HepG2 (cell line): Measurements from ENCODE around the gene HPS1. TPM values are rescaled to one million over a fixed set of nuclear protein-coding genes. Genes with fewer than 3 reads are reported as not detected.
A peak's percentile ranks its signal among the peaks of the same experiment; 100 is the strongest.

ENCODE experiments used
- ATF4 ChIP-seq, 2 experiments: fragments of 450-650 bp in 1 of 2; sonication (generic) in 1 of 2; formaldehyde crosslinking; IDR thresholded peaks; 2 replicates each; pipeline versions ENCODE4 v1.5.0 to v1.8.0; 2020 to 2022; ENCODE audit warnings: mild to moderate bottlenecking in 1 of 2, missing genetic modification reagents in 1 of 2
- BCL3 ChIP-seq: sonication (generic); formaldehyde crosslinking; IDR thresholded peaks from 2 replicates; pipeline ENCODE4 v1.5.1; 2020; ENCODE audit warnings: mild to moderate bottlenecking, missing genetic modification reagents, moderate library complexity
- BORCS8-MEF2B ChIP-seq: sonication (generic); formaldehyde crosslinking; IDR thresholded peaks from 2 replicates; pipeline ENCODE4 v1.8.0; 2022; ENCODE audit warnings: mild to moderate bottlenecking, missing genetic modification reagents
- DR1 ChIP-seq: sonication (generic); formaldehyde crosslinking; IDR thresholded peaks from 2 replicates; pipeline ENCODE4 v1.8.0; 2021; ENCODE audit warnings: mild to moderate bottlenecking, missing genetic modification reagents, inconsistent platforms
- FIP1L1 ChIP-seq: fragments of 200-400 bp; formaldehyde crosslinking; IDR thresholded peaks from 2 replicates; pipeline ENCODE4 v1.6.1; 2018; ENCODE audit warnings: low read depth, mild to moderate bottlenecking, low read length, moderate library complexity, borderline replicate concordance; ENCODE audit not compliant: insufficient read depth
- FOSL2 ChIP-seq: sonication (generic); formaldehyde crosslinking; IDR thresholded peaks from 2 replicates; pipeline ENCODE4 v1.4.0; 2020; ENCODE audit warnings: missing genetic modification reagents
- FOXP1 ChIP-seq, 2 experiments: fragments of 450-650 bp in 1 of 2; IDR thresholded peaks; 2 replicates each; pipeline ENCODE4 v1.6.1; 2017 to 2018; ENCODE audit warnings: antibody characterized with exemption in 1 of 2
- HHEX ChIP-seq: IDR thresholded peaks from 2 replicates; pipeline ENCODE4 v1.6.1; 2016; ENCODE audit warnings: control low read depth
- KLF6 ChIP-seq: IDR thresholded peaks from 2 replicates; pipeline ENCODE4 v1.8.0; 2016; ENCODE audit warnings: missing biosample characterization, missing genetic modification reagents
- MAFK ChIP-seq, 2 experiments: IDR thresholded peaks in 1 of 2; conservative IDR thresholded peaks in 1 of 2; 2 replicates each; pipeline ENCODE4 v1.6.1; 2011; ENCODE audit warnings: improper control_type of control experiment in 2 of 2, low read length in 2 of 2
- MED1 ChIP-seq: sonication (generic); formaldehyde crosslinking; IDR thresholded peaks from 2 replicates; pipeline ENCODE4 v1.4.0; 2020; ENCODE audit warnings: missing genetic modification reagents
- MIER2 ChIP-seq: IDR thresholded peaks from 2 replicates; pipeline ENCODE4 v1.6.1; 2016; ENCODE audit warnings: missing biosample characterization, missing genetic modification reagents
- NR3C1 ChIP-seq: sonication (generic); formaldehyde crosslinking; IDR thresholded peaks from 2 replicates; pipeline ENCODE4 v1.4.0; 2020; ENCODE audit warnings: missing genetic modification reagents
- TBX3 ChIP-seq: fragments of 450-650 bp; IDR thresholded peaks from 2 replicates; pipeline ENCODE4 v1.6.1; 2017; ENCODE audit warnings: antibody characterized with exemption, mild to moderate bottlenecking, inconsistent platforms, borderline replicate concordance
- TCF7 ChIP-seq: sonication (generic); IDR thresholded peaks from 2 replicates; pipeline ENCODE4 v1.6.1; 2016; ENCODE audit warnings: antibody characterized with exemption, low read depth
- YY1 ChIP-seq: IDR thresholded peaks from 2 replicates; pipeline ENCODE4 v1.6.1; 2011; ENCODE audit warnings: low read length, low read depth, moderate library complexity, mild to moderate bottlenecking; ENCODE audit not compliant: insufficient read depth, insufficient replicate concordance
- ZBTB37 ChIP-seq: sonication (generic); formaldehyde crosslinking; IDR thresholded peaks from 2 replicates; pipeline ENCODE4 v1.4.0; 2020; ENCODE audit warnings: mild to moderate bottlenecking, missing genetic modification reagents
- ZNF230 ChIP-seq: sonication (generic); formaldehyde crosslinking; IDR thresholded peaks from 2 replicates; pipeline ENCODE4 v1.4.0; 2020; ENCODE audit warnings: mild to moderate bottlenecking, missing genetic modification reagents
- ZNF276 ChIP-seq: sonication (generic); formaldehyde crosslinking; IDR thresholded peaks from 2 replicates; pipeline ENCODE4 v1.4.0; 2020; ENCODE audit warnings: mild to moderate bottlenecking, low read depth, missing genetic modification reagents
- ZNF367 ChIP-seq: sonication (generic); formaldehyde crosslinking; IDR thresholded peaks from 2 replicates; pipeline ENCODE4 v1.4.0; 2020; ENCODE audit warnings: missing genetic modification reagents, borderline replicate concordance
- ZNF432 ChIP-seq: sonication (generic); formaldehyde crosslinking; IDR thresholded peaks from 2 replicates; pipeline ENCODE4 v1.5.0; 2020; ENCODE audit warnings: missing genetic modification reagents, mild to moderate bottlenecking, borderline replicate concordance
- ZNF44 ChIP-seq: sonication (generic); formaldehyde crosslinking; IDR thresholded peaks from 2 replicates; pipeline ENCODE4 v1.5.1; 2020; ENCODE audit warnings: mild to moderate bottlenecking, missing genetic modification reagents
- ZNF451 ChIP-seq: sonication (generic); formaldehyde crosslinking; IDR thresholded peaks from 2 replicates; pipeline ENCODE4 v1.5.0; 2020; ENCODE audit warnings: mild to moderate bottlenecking, missing genetic modification reagents
- ZNF562 ChIP-seq: sonication (generic); formaldehyde crosslinking; IDR thresholded peaks from 2 replicates; pipeline ENCODE4 v1.8.0; 2022; ENCODE audit warnings: missing genetic modification reagents, borderline replicate concordance
- ZNF720 ChIP-seq: sonication (generic); formaldehyde crosslinking; IDR thresholded peaks from 2 replicates; pipeline ENCODE4 v1.4.0; 2020; ENCODE audit warnings: missing genetic modification reagents
- ZNF766 ChIP-seq: sonication (generic); formaldehyde crosslinking; IDR thresholded peaks from 2 replicates; pipeline ENCODE4 v1.5.0; 2020; ENCODE audit warnings: missing genetic modification reagents, borderline replicate concordance
- ZNF772 ChIP-seq: sonication (generic); formaldehyde crosslinking; IDR thresholded peaks from 2 replicates; pipeline ENCODE4 v1.5.0; 2020; ENCODE audit warnings: mild to moderate bottlenecking, missing genetic modification reagents
- ZNF792 ChIP-seq: IDR thresholded peaks from 2 replicates; pipeline ENCODE4 v1.6.1; 2016
- polyA plus RNA-seq, 8 experiments: library from polyadenylated mRNA; depleted of rRNA in 3 of 8; stranded (reverse) in 7 of 8; unstranded in 1 of 8; fragments of >200 nt; fragmentation: Illumina TruSeq in 4 of 8; extraction: Trizol in 4 of 8; gene quantifications; 2 replicates each; pipeline versions ENCODE4 v1.2.1 to v1.2.3, GENCODE V29; 2011 to 2016; ENCODE audit warnings: low read depth in 4 of 8, missing spikeins in 1 of 8, mixed read lengths in 1 of 8; ENCODE audit not compliant: insufficient read depth in 1 of 8
- total RNA-seq, 5 experiments: library from RNA; depleted of rRNA; stranded (reverse); fragments of >200 nt; fragmentation: Illumina TruSeq; extraction: Trizol; gene quantifications; 2 replicates each; pipeline ENCODE4 v1.2.3, GENCODE V29; 2016; ENCODE audit warnings: low read depth in 1 of 5

The HPS1 gene
- total and polyA plus RNA-seq, 2 of the 13 experiments (the other 11 are each of a cell fraction or from before 2014, with no cell fraction given): 24.6 to 25.8 TPM

- no peak for TF ChIP-seq TCF7
- TF ChIP-seq ZNF720: no peak
- no peak for TF ChIP-seq MAFK (conservative IDR thresholded peaks at IDR 0.05 in 1 of 2, IDR thresholded peaks at IDR 0.05 in 1 of 2; ENCODE audit: low read length in 2 of 2)
- TF ChIP-seq ZNF766: peak; percentile 80; the same call in 1 of the 2 replicates
- TF ChIP-seq DR1: no peak
- 0 out of 2 replicates have a peak, but pooled peaks have one; percentile 39 for TF ChIP-seq ZNF367
- TF ChIP-seq ZNF230: no peak
- no peak for TF ChIP-seq ZBTB37 (CRISPR knock-in tag)
- no peak for TF ChIP-seq NR3C1 (CRISPR knock-in tag)
- no peak for TF ChIP-seq ZNF44 (CRISPR knock-in tag)
- TF ChIP-seq MIER2 (CRISPR knock-in tag): no peak
- TF ChIP-seq KLF6 (CRISPR knock-in tag): no peak
- no peak for TF ChIP-seq ZNF792
- no peak for TF ChIP-seq HHEX (CRISPR knock-in tag)
- no peak for TF ChIP-seq FOXP1 (IDR thresholded peaks at IDR 0.05)
- TF ChIP-seq FOXP1 (CRISPR knock-in tag; IDR thresholded peaks at IDR 0.05): no peak
- TF ChIP-seq ZNF432 (CRISPR knock-in tag): no peak
- no peak for TF ChIP-seq ZNF451 (CRISPR knock-in tag)
- TF ChIP-seq ZNF562 (CRISPR knock-in tag): no peak
- TF ChIP-seq ZNF772 (CRISPR knock-in tag): peak; percentile 61; the same call in 1 of the 2 replicates
- TF ChIP-seq TBX3: no peak
- peak; percentile 10; the same call in 1 of the 2 replicates for TF ChIP-seq FOSL2 (CRISPR knock-in tag)
- no peak for TF ChIP-seq BCL3 (CRISPR knock-in tag)
- TF ChIP-seq FIP1L1: no peak
- TF ChIP-seq BORCS8-MEF2B (CRISPR knock-in tag): no peak
- TF ChIP-seq ZNF276 (CRISPR knock-in tag): no peak
- peak; percentile 69 for TF ChIP-seq MED1
- no peak for TF ChIP-seq ATF4 (CRISPR knock-in tag; IDR thresholded peaks at IDR 0.05)
- TF ChIP-seq YY1: peak; percentile 49
These were observed at the start of gene HPS1 (continued) for GRCh38 chr10:98446661-98447221.
